GM12873 (cell line): ENCODE data around the gene KCNA3.

ENCODE experiments used
- CTCF ChIP-seq: IDR thresholded peaks from 2 replicates; pipeline ENCODE4 v1.5.1; 2012; ENCODE audit warnings: low read depth, mild to moderate bottlenecking, moderate library complexity, low read length, control low read depth; ENCODE audit not compliant: insufficient read depth; ENCODE audit errors: missing control alignments

Gene KCNA3

GRCh38 chr1:110690709-110691365 is 16.1 kb upstream of the KCNA3 start:
- no peak for TF ChIP-seq CTCF

- TF ChIP-seq CTCF, result no peak
These were observed 15.1 kb upstream of the KCNA3 start for GRCh38 chr1:110689868-110690267.

DNA sequence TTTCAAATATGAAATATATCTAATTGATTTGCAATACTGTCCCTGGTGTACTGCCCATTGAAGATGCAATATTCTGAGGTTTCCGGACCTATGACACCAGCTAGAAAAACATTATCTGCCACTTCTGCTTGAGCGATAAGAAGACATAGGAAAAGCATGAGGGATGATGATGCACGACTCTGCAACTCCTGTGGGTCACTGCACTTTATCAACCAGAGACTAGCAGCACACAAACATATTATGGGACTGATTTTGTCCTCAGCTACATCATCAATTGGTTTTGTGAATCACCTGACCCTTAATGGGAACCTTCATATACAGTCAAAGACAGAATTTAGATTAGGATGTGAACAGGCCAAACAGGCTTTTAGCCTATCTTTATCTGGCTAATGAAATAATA is 13.8 kb upstream of the KCNA3 start:
- TF ChIP-seq CTCF, result no peak

DNA sequence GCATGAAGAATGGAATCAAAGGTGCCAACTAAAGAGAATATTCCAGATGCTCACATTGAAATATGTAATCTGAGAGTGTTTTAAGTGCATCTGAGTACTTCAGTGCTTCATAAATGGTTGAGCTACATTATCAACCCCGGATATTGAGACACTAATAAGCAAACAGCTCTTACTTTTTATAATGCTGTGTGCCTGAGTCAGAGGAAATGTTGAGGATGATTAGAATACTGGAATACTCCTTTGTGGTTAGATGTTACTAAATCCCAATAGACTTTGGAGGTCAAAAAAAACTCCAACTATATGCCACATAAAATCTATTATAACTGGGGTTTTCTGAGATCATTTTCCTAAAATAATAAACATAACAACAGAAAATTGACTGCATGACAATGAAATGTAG is 12.5 kb upstream of the KCNA3 start:
- TF ChIP-seq CTCF, result no peak

- peak; percentile 51 for TF ChIP-seq CTCF
These were observed 11.4 kb upstream of the KCNA3 start for GRCh38 chr1:110686188-110686587.

GRCh38 chr1:110684491-110684890 is 9.8 kb upstream of the KCNA3 start:
- TF ChIP-seq CTCF, result no peak

- no peak for TF ChIP-seq CTCF
These were observed 8.2 kb upstream of the KCNA3 start for GRCh38 chr1:110682898-110683297.
